A549 (cell line): ENCODE measurements around the gene ACOT7. TPM values are rescaled to one million over a fixed set of nuclear protein-coding genes. Genes with fewer than 3 reads are reported as not detected.

Source experiments
- ATAC-seq, 2 experiments: fragments of 200-7000 bp in 1 of 2; fragments of >200 bp in 1 of 2; cut with Nextera tagmentation in 1 of 2; cut with Tn5 transposase in 1 of 2; 3 replicates each; pipeline versions ENCODE4 v1.8.0 to v1.9.1; 2018 to 2020; ENCODE audit warnings: mild to moderate bottlenecking in 1 of 2, moderate library complexity in 1 of 2
- CTCF ChIA-PET: fragments of 300-600 bp; sonication (Branson Sonifier 250); formaldehyde crosslinking; extraction: SDS; loops from one replicate; lab custom pipeline; 2021; ENCODE audit warnings: antibody characterized with exemption, inconsistent platforms; lab: Yijun Ruan, JAX
- POLR2A ChIA-PET: fragments of 350-600 bp; formaldehyde crosslinking; extraction: SDS; loops from one replicate; lab custom pipeline; 2021; ENCODE audit warnings: antibody characterized with exemption, inconsistent platforms; lab: Yijun Ruan, JAX
- DNase-seq, 2 experiments: peaks; one replicate each; pipeline versions ENCODE4 v3.0.0 to v3.0.0-alpha.2; 2011 to 2016; ENCODE audit warnings: low read depth in 1 of 2, low spot score in 1 of 2
- FAIRE-seq: peaks from 2 replicates; lab custom pipeline; 2011; peaks lifted over from hg19 to GRCh38; lab: Jason Lieb, UNC
- H3K27ac ChIP-seq, 2 experiments: fragments of >200 bp; sonication (Bioruptor Twin); formaldehyde crosslinking; 3 replicates each; pipeline ENCODE4 v1.5.1; 2016 to 2017
- H3K4me1 ChIP-seq: fragments of >200 bp; sonication (Bioruptor Twin); formaldehyde crosslinking; 3 replicates; pipeline ENCODE4 v1.6.1; 2016
- H3K4me2 ChIP-seq: fragments of >200 bp; sonication (Bioruptor Twin); formaldehyde crosslinking; 3 replicates; pipeline ENCODE4 v1.6.1; 2016
- H3K4me3 ChIP-seq: fragments of >200 bp; sonication (Bioruptor Twin); formaldehyde crosslinking; 3 replicates; pipeline ENCODE4 v1.5.1; 2016
- H3K9me3 ChIP-seq: fragments of >200 bp; sonication (Bioruptor Twin); formaldehyde crosslinking; 3 replicates; pipeline ENCODE4 v1.6.1; 2016
- BCL3 ChIP-seq: fragments of >200 bp; sonication (Bioruptor Twin); formaldehyde crosslinking; IDR thresholded peaks from 3 replicates; pipeline ENCODE4 v1.6.1; 2016
- CBX2 ChIP-seq: fragments of 200-600 bp; sonication (generic); IDR thresholded peaks from 2 replicates; pipeline ENCODE4 v1.6.1; 2016; ENCODE audit warnings: low read depth, mild to moderate bottlenecking, borderline replicate concordance
- CBX8 ChIP-seq: fragments of 200-600 bp; sonication (generic); IDR thresholded peaks from 2 replicates; pipeline ENCODE4 v1.6.1; 2016
- CHD2 ChIP-seq: fragments of 150-350 bp; IDR thresholded peaks from 2 replicates; pipeline ENCODE4 v1.6.1; 2014; ENCODE audit warnings: low read length; ENCODE audit not compliant: partially characterized antibody
- CTCF ChIP-seq: fragments of >200 bp; sonication (Bioruptor Twin); formaldehyde crosslinking; IDR thresholded peaks from 3 replicates; pipeline ENCODE4 v1.5.1; 2016
- EHF ChIP-seq: fragments of 250-450 bp; sonication (Bioruptor Pico); IDR thresholded peaks from 2 replicates; pipeline ENCODE4 v1.5.0; 2020; ENCODE audit warnings: mild to moderate bottlenecking
- FOSL2 ChIP-seq, 2 experiments: fragments of 450-650 bp in 1 of 2; fragments of >200 bp in 1 of 2; sonication (Bioruptor Twin) in 1 of 2; formaldehyde crosslinking; IDR thresholded peaks; 2 replicates each; pipeline versions ENCODE4 v1.5.0 to v1.6.1; 2016 to 2020; ENCODE audit warnings: mild to moderate bottlenecking in 1 of 2, moderate library complexity in 1 of 2
- GATA3 ChIP-seq: IDR thresholded peaks from 2 replicates; pipeline ENCODE4 v1.6.1; 2012; ENCODE audit warnings: borderline replicate concordance
- HOXA7 ChIP-seq: fragments of 250-450 bp; sonication (Bioruptor Pico); IDR thresholded peaks from 2 replicates; pipeline ENCODE4 v1.5.0; 2020; ENCODE audit warnings: mild to moderate bottlenecking, moderate library complexity
- KDM1A ChIP-seq: fragments of 200-600 bp; sonication (generic); IDR thresholded peaks from 2 replicates; pipeline ENCODE4 v1.6.1; 2016; ENCODE audit warnings: low read depth, mild to moderate bottlenecking
- MAFK ChIP-seq: fragments of 450-650 bp; IDR thresholded peaks from 2 replicates; pipeline ENCODE4 v1.6.1; 2014; ENCODE audit not compliant: partially characterized antibody
- MAX ChIP-seq: IDR thresholded peaks from 2 replicates; pipeline ENCODE4 v1.6.1; 2012
- MAZ ChIP-seq: fragments of 150-350 bp; IDR thresholded peaks from 2 replicates; pipeline ENCODE4 v1.6.1; 2014; ENCODE audit warnings: antibody characterized with exemption, low read depth, low read length, borderline replicate concordance
- MYC ChIP-seq: IDR thresholded peaks from 2 replicates; pipeline ENCODE4 v1.6.1; 2012; ENCODE audit warnings: mild to moderate bottlenecking, inconsistent platforms, low read length, improper control_type of control experiment, borderline replicate concordance
- NFE2L2 ChIP-seq: fragments of 150-350 bp; conservative IDR thresholded peaks from 2 replicates; pipeline ENCODE4 v1.6.1; 2014; ENCODE audit warnings: low read length
- PHF8 ChIP-seq: fragments of 200-600 bp; sonication (generic); IDR thresholded peaks from 2 replicates; pipeline ENCODE4 v1.6.1; 2016; ENCODE audit warnings: low read depth, mild to moderate bottlenecking, antibody characterized with exemption, moderate library complexity, borderline replicate concordance
- POLR2A ChIP-seq: IDR thresholded peaks from 2 replicates; pipeline ENCODE4 v1.6.1; 2012; ENCODE audit warnings: mild to moderate bottlenecking, low read length
- RARB ChIP-seq: fragments of 250-450 bp; sonication (Bioruptor Pico); IDR thresholded peaks from 2 replicates; pipeline ENCODE4 v1.8.0; 2021; ENCODE audit warnings: mild to moderate bottlenecking, moderate library complexity
- RCOR1 ChIP-seq: fragments of 150-350 bp; IDR thresholded peaks from 2 replicates; pipeline ENCODE4 v1.6.1; 2014; ENCODE audit warnings: antibody characterized with exemption, low read length, low read depth
- TP53 ChIP-seq: fragments of 250-450 bp; sonication (Bioruptor Pico); IDR thresholded peaks from 2 replicates; pipeline ENCODE4 v1.5.0; 2021; ENCODE audit warnings: mild to moderate bottlenecking, moderate library complexity
- WGBS: methylation state at CpG from one replicate; pipeline ENCODE4 v1.1.6; 2017; ENCODE audit errors: missing lambda C conversion rate; 5-methylcytosine and 5-hydroxymethylcytosine counted together
- polyA plus RNA-seq, 4 experiments: library from polyadenylated mRNA; depleted of rRNA in 3 of 4; stranded (reverse); fragments of >200 nt; fragmentation: RNase III in 1 of 4; extraction: RNeasy Plus Mini Kit Qiagen cat#74134 plus additional on column Dnase treatment in 1 of 4; gene quantifications; 2 replicates in 3 of 4; 3 replicates in 1 of 4; pipeline ENCODE4 v1.2.3, GENCODE V29; 2011 to 2017
- TF ChIP-seq, protein P1 (sequence below): fragments of >200 bp; sonication (Bioruptor Twin); formaldehyde crosslinking; IDR thresholded peaks from 2 replicates; pipeline ENCODE4 v1.6.1; 2016

The ACOT7 gene
- polyA plus RNA-seq, 2 of the 4 experiments (the other 2 are of a cell fraction) = 48.0 to 49.6 TPM

GRCh38 chr1:6357243-6357936, 36.2 kb downstream of the ACOT7 start:
- peaks cover 48% of the 10 kb centered on the region for H3K4me1 ChIP-seq
- ATAC-seq (peak in 1 of 2 experiments; percentile 35; a peak in 2 of 6 replicates), FAIRE-seq (no peak), DNase-seq (no peak)
- H3K4me3 ChIP-seq = no peak overlapping the region
- H3K27ac ChIP-seq = no peak overlapping the region
- WGBS = 87% methylated on average over 7 of the region's 11 CpGs
- POLR2A ChIA-PET = no interaction called here
- no peak for TF ChIP-seq RCOR1
- TF ChIP-seq CBX2 = no peak
- no peak for TF ChIP-seq BCL3
- TF ChIP-seq FOSL2 (IDR thresholded peaks at IDR 0.05) = no peak
- no peak for TF ChIP-seq FOSL2 (CRISPR knock-in tag; IDR thresholded peaks at IDR 0.05)
- TF ChIP-seq, protein P1, sequence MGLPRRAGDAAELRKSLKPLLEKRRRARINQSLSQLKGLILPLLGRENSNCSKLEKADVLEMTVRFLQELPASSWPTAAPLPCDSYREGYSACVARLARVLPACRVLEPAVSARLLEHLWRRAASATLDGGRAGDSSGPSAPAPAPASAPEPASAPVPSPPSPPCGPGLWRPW = no peak
- no peak for TF ChIP-seq MAX
- TF ChIP-seq EHF (CRISPR knock-in tag) = no peak
- no peak for TF ChIP-seq CBX8
- TF ChIP-seq PHF8 = no peak
- no peak overlapping the region for H3K4me2 ChIP-seq
- CTCF ChIA-PET = interaction anchor here (0.7 to 28.6 kb wide), 10 partner anchors 8 to 111 kb away, joined by 3 to 575 read pairs (median 5); partner anchors contain the start of gene ACOT7
- H3K9me3 ChIP-seq = no peaks in the 10 kb centered on the region

GRCh38 chr1:6355621-6356020, 37.9 kb downstream of the ACOT7 start:
- no peaks in the 10 kb centered on the region for H3K9me3 ChIP-seq
- H3K4me3 ChIP-seq = no peak overlapping the region
- POLR2A ChIA-PET = no interaction called here
- TF ChIP-seq CHD2 = no peak
- no peak for TF ChIP-seq NFE2L2
- no peak for ATAC-seq
- DNase-seq = no peak
- no peak overlapping the region for H3K27ac ChIP-seq
- 89% methylated on average over 10 of the region's 11 CpGs for WGBS
- FAIRE-seq = no peak
- H3K4me1 ChIP-seq = peaks cover 52% of the 10 kb centered on the region
- no peak overlapping the region for H3K4me2 ChIP-seq
- CTCF ChIA-PET = interaction anchor here (1.1 to 28.6 kb wide), 5 partner anchors 12 to 135 kb away, joined by 3 to 575 read pairs (median 8); partner anchors contain the start of gene ACOT7

DNA sequence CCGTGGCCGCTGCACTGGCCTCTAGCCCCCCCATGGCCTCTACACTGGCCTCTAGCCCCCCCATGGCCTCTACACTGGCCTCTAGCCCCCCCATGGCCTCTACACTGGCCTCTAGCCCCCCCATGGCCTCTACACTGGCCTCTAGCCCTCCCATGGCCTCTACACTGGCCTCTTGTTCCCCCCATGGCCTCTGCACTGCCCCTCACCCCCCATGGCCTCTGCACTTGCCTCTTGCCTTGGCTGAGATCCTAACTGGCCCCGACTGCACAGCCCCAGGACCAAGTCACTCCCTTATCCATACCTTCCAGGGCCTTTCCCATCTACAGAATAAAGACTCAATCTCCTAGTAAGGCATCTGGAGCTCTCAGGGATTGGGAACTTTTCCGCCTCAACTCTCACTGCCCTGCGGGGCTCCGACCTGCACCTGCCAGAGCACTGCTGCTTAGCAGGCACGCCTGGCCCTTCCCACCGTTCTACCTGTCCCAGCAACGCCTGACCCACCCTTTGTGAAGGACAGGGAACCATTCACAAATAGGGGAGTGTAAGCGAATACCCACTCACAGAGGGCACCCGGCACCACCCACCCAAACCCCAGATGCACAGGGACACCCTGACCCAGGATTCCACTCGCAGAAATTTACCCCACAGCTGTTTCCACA, 38.8 kb downstream of the ACOT7 start:
- POLR2A ChIA-PET = no interaction called here
- Histone ChIP-seq H3K27ac (peak overlapping the region in 1 of 2 experiments; percentile 81; a peak in 3 of 6 replicates), H3K9me3 (no peaks in the 10 kb centered on the region), H3K4me2 (peak overlapping the region; percentile 75), H3K4me1 (peaks cover 44% of the 10 kb centered on the region), H3K4me3 (no peak overlapping the region)
- ATAC-seq (no peak), FAIRE-seq (no peak), DNase-seq (no peak)
- 93% methylated on average over 9 of the region's 12 CpGs for WGBS
- CTCF ChIA-PET = interaction anchor here (0.5 to 28.6 kb wide), 9 partner anchors 8 to 136 kb away, joined by 3 to 575 read pairs (median 5); partner anchors contain the start of gene ACOT7
- no peak for TF ChIP-seq MAFK
- no peak for TF ChIP-seq RARB (CRISPR knock-in tag)
- no peak for TF ChIP-seq MAZ
- no peak for TF ChIP-seq POLR2A
- no peak for TF ChIP-seq CTCF
- no peak for TF ChIP-seq PHF8
- no peak for TF ChIP-seq GATA3
- no peak for TF ChIP-seq HOXA7
- TF ChIP-seq CHD2 = no peak
- TF ChIP-seq FOSL2 (IDR thresholded peaks at IDR 0.05) = no peak
- no peak for TF ChIP-seq FOSL2 (CRISPR knock-in tag; IDR thresholded peaks at IDR 0.05)
- no peak for TF ChIP-seq MYC
- TF ChIP-seq KDM1A = no peak
- TF ChIP-seq TP53 (CRISPR knock-in tag) = no peak
